A549 (cell line): ENCODE data around the gene XRCC3. TPM values are rescaled to one million over a fixed set of nuclear protein-coding genes. Genes with fewer than 3 reads are reported as not detected.

Experiments
- ATAC-seq, 2 experiments: fragments of 200-7000 bp in 1 of 2; fragments of >200 bp in 1 of 2; cut with Nextera tagmentation in 1 of 2; cut with Tn5 transposase in 1 of 2; 3 replicates each; pipeline versions ENCODE4 v1.8.0 to v1.9.1; 2018 to 2020; ENCODE audit warnings: mild to moderate bottlenecking in 1 of 2, moderate library complexity in 1 of 2
- CTCF ChIA-PET: fragments of 300-600 bp; sonication (Branson Sonifier 250); formaldehyde crosslinking; extraction: SDS; loops from one replicate; lab custom pipeline; 2021; ENCODE audit warnings: antibody characterized with exemption, inconsistent platforms; lab: Yijun Ruan, JAX
- POLR2A ChIA-PET: fragments of 350-600 bp; formaldehyde crosslinking; extraction: SDS; loops from one replicate; lab custom pipeline; 2021; ENCODE audit warnings: antibody characterized with exemption, inconsistent platforms; lab: Yijun Ruan, JAX
- DNase-seq, 2 experiments: peaks; one replicate each; pipeline versions ENCODE4 v3.0.0 to v3.0.0-alpha.2; 2011 to 2016; ENCODE audit warnings: low read depth in 1 of 2, low spot score in 1 of 2
- FAIRE-seq: peaks from 2 replicates; lab custom pipeline; 2011; peaks lifted over from hg19 to GRCh38; lab: Jason Lieb, UNC
- H3K27ac ChIP-seq, 2 experiments: fragments of >200 bp; sonication (Bioruptor Twin); formaldehyde crosslinking; 3 replicates each; pipeline ENCODE4 v1.5.1; 2016 to 2017
- H3K4me1 ChIP-seq: fragments of >200 bp; sonication (Bioruptor Twin); formaldehyde crosslinking; 3 replicates; pipeline ENCODE4 v1.6.1; 2016
- H3K4me2 ChIP-seq: fragments of >200 bp; sonication (Bioruptor Twin); formaldehyde crosslinking; 3 replicates; pipeline ENCODE4 v1.6.1; 2016
- H3K4me3 ChIP-seq: fragments of >200 bp; sonication (Bioruptor Twin); formaldehyde crosslinking; 3 replicates; pipeline ENCODE4 v1.5.1; 2016
- H3K9me3 ChIP-seq: fragments of >200 bp; sonication (Bioruptor Twin); formaldehyde crosslinking; 3 replicates; pipeline ENCODE4 v1.6.1; 2016
- ATOH8 ChIP-seq: fragments of 250-450 bp; sonication (Bioruptor Pico); IDR thresholded peaks from 2 replicates; pipeline ENCODE4 v1.5.0; 2020; ENCODE audit warnings: low read depth, mild to moderate bottlenecking, moderate library complexity
- BCL3 ChIP-seq: fragments of >200 bp; sonication (Bioruptor Twin); formaldehyde crosslinking; IDR thresholded peaks from 3 replicates; pipeline ENCODE4 v1.6.1; 2016
- CTCF ChIP-seq: fragments of >200 bp; sonication (Bioruptor Twin); formaldehyde crosslinking; IDR thresholded peaks from 3 replicates; pipeline ENCODE4 v1.5.1; 2016
- E2F6 ChIP-seq: IDR thresholded peaks from 2 replicates; pipeline ENCODE4 v1.6.1; 2012; ENCODE audit warnings: low read depth, borderline replicate concordance
- EHF ChIP-seq: fragments of 250-450 bp; sonication (Bioruptor Pico); IDR thresholded peaks from 2 replicates; pipeline ENCODE4 v1.5.0; 2020; ENCODE audit warnings: mild to moderate bottlenecking
- EP300 ChIP-seq, 2 experiments: fragments of >200 bp; sonication (Bioruptor Twin); formaldehyde crosslinking; IDR thresholded peaks; 2 replicates in 1 of 2; 3 replicates in 1 of 2; pipeline ENCODE4 v1.6.1; 2016 to 2017
- FOXS1 ChIP-seq: fragments of 250-450 bp; sonication (Bioruptor Pico); IDR thresholded peaks from 2 replicates; pipeline ENCODE4 v1.5.0; 2020; ENCODE audit warnings: mild to moderate bottlenecking, moderate library complexity
- HDAC2 ChIP-seq: fragments of 200-600 bp; sonication (generic); IDR thresholded peaks from 2 replicates; pipeline ENCODE4 v1.6.1; 2016
- JUNB ChIP-seq: fragments of >200 bp; sonication (Bioruptor Twin); formaldehyde crosslinking; IDR thresholded peaks from 2 replicates; pipeline ENCODE4 v1.6.1; 2016
- KDM5A ChIP-seq: fragments of 200-600 bp; sonication (generic); IDR thresholded peaks from 2 replicates; pipeline ENCODE4 v1.6.1; 2016; ENCODE audit warnings: antibody characterized with exemption, mild to moderate bottlenecking
- MAFK ChIP-seq: fragments of 450-650 bp; IDR thresholded peaks from 2 replicates; pipeline ENCODE4 v1.6.1; 2014; ENCODE audit not compliant: partially characterized antibody
- NPAS2 ChIP-seq: fragments of 250-450 bp; sonication (Bioruptor Pico); IDR thresholded peaks from 2 replicates; pipeline ENCODE4 v1.8.0; 2022; ENCODE audit warnings: mild to moderate bottlenecking, moderate library complexity, borderline replicate concordance
- NR3C1 ChIP-seq: fragments of >200 bp; sonication (Bioruptor Twin); formaldehyde crosslinking; IDR thresholded peaks from 3 replicates; pipeline ENCODE4 v1.6.1; 2017
- POLR2A ChIP-seq: IDR thresholded peaks from 2 replicates; pipeline ENCODE4 v1.6.1; 2012; ENCODE audit warnings: mild to moderate bottlenecking, low read length
- RAD21 ChIP-seq, 2 experiments: fragments of >200 bp in 1 of 2; sonication (Bioruptor Twin) in 1 of 2; formaldehyde crosslinking in 1 of 2; IDR thresholded peaks in 1 of 2; conservative IDR thresholded peaks in 1 of 2; 2 replicates in 1 of 2; 3 replicates in 1 of 2; pipeline ENCODE4 v1.6.1; 2012 to 2018; ENCODE audit warnings: inconsistent platforms in 1 of 2
- RCOR1 ChIP-seq: fragments of 150-350 bp; IDR thresholded peaks from 2 replicates; pipeline ENCODE4 v1.6.1; 2014; ENCODE audit warnings: antibody characterized with exemption, low read length, low read depth
- RFX5 ChIP-seq: fragments of 450-650 bp; IDR thresholded peaks from 2 replicates; pipeline ENCODE4 v1.7.1; 2014; ENCODE audit warnings: antibody characterized with exemption, mild to moderate bottlenecking, moderate library complexity
- TFCP2L1 ChIP-seq: fragments of 250-450 bp; sonication (Bioruptor Pico); IDR thresholded peaks from 2 replicates; pipeline ENCODE4 v1.5.0; 2021; ENCODE audit warnings: mild to moderate bottlenecking
- WGBS: methylation state at CpG from one replicate; pipeline ENCODE4 v1.1.6; 2017; ENCODE audit errors: missing lambda C conversion rate; 5-methylcytosine and 5-hydroxymethylcytosine counted together
- polyA plus RNA-seq, 4 experiments: library from polyadenylated mRNA; depleted of rRNA in 3 of 4; stranded (reverse); fragments of >200 nt; fragmentation: RNase III in 1 of 4; extraction: RNeasy Plus Mini Kit Qiagen cat#74134 plus additional on column Dnase treatment in 1 of 4; gene quantifications; 2 replicates in 3 of 4; 3 replicates in 1 of 4; pipeline ENCODE4 v1.2.3, GENCODE V29; 2011 to 2017
- TF ChIP-seq, protein P1 (sequence below): IDR thresholded peaks from 2 replicates; pipeline ENCODE4 v1.6.1; 2012
- TF ChIP-seq, protein P2 (sequence below): IDR thresholded peaks from 2 replicates; pipeline ENCODE4 v1.6.1; 2012
- TF ChIP-seq, protein P3 (sequence below): fragments of 200-600 bp; sonication (generic); IDR thresholded peaks from 2 replicates; pipeline ENCODE4 v1.6.1; 2016; ENCODE audit warnings: antibody characterized with exemption, mild to moderate bottlenecking, moderate library complexity

XRCC3 gene
- polyA plus RNA-seq, 2 of the 4 experiments (the other 2 are of a cell fraction): 23.0 to 28.1 TPM

- no peak overlapping the region for H3K4me3 ChIP-seq
- no peak overlapping the region for H3K27ac ChIP-seq
- WGBS: 83% methylated on average over 5 of the region's 5 CpGs
- DNase-seq (no peak), FAIRE-seq (no peak), ATAC-seq (no peak)
- H3K4me1 ChIP-seq: 0 out of 3 replicates have a peak, but pooled peaks cover 4% of the 10 kb centered on the region
- no peaks in the 10 kb centered on the region for H3K9me3 ChIP-seq
- no peak overlapping the region for H3K4me2 ChIP-seq
- CTCF ChIA-PET: interaction anchor here (0.9 kb wide), 1 partner anchor 10 kb away, joined by 3 read pairs; no protein-coding TSS in a partner anchor
- TF ChIP-seq RAD21 (conservative IDR thresholded peaks at IDR 0.05 in 1 of 2, IDR thresholded peaks at IDR 0.05 in 1 of 2) (peak in 1 of 2 experiments; percentile 14; a peak in 1 of 5 replicates), JUNB (no peak), MAFK (no peak), CTCF (peak; percentile 16; the same call in 1 of the 3 replicates)
- POLR2A ChIA-PET: no interaction called here
Measured at GRCh38 chr14:103749860-103750259, 34.6 kb upstream of the XRCC3 start.

DNA sequence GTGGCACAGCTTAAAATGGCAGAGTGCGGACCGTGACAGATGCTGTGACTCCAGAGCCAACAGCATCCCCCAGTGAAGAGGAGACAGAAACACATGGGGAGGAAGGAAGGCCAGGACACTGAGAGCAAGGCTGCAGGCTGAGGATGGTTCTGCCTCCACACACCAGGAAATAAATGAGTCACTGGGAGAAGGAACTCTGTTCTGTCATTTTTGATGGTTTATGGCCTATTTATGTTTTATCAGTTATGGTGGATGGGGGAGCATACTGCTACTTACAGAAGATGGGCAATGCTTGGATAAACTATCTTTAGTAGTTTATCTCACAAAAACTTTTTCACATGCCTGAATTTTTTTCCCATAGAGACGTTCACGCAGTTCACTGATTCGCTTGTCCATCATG lies 34.2 kb upstream of the XRCC3 start:
- 0 out of 3 replicates have a peak, but pooled peaks cover 4% of the 10 kb centered on the region for H3K4me1 ChIP-seq
- TF ChIP-seq NPAS2 (no peak), NR3C1 (no peak), RCOR1 (no peak), HDAC2 (no peak), FOXS1 (CRISPR knock-in tag) (no peak), TFCP2L1 (CRISPR knock-in tag) (no peak), ATOH8 (CRISPR knock-in tag) (no peak), RAD21 (conservative IDR thresholded peaks at IDR 0.05 in 1 of 2, IDR thresholded peaks at IDR 0.05 in 1 of 2) (no peak), RFX5 (no peak), BCL3 (no peak), KDM5A (no peak), EHF (no peak), E2F6 (no peak), EP300 (IDR thresholded peaks at IDR 0.05) (no peak), POLR2A (no peak), MAFK (no peak)
- TF ChIP-seq, protein P1, sequence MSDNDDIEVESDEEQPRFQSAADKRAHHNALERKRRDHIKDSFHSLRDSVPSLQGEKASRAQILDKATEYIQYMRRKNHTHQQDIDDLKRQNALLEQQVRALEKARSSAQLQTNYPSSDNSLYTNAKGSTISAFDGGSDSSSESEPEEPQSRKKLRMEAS: no peak
- TF ChIP-seq, protein P2, sequence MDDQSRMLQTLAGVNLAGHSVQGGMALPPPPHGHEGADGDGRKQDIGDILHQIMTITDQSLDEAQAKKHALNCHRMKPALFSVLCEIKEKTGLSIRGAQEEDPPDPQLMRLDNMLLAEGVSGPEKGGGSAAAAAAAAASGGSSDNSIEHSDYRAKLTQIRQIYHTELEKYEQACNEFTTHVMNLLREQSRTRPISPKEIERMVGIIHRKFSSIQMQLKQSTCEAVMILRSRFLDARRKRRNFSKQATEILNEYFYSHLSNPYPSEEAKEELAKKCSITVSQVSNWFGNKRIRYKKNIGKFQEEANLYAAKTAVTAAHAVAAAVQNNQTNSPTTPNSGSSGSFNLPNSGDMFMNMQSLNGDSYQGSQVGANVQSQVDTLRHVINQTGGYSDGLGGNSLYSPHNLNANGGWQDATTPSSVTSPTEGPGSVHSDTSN: no peak
- TF ChIP-seq, protein P3, sequence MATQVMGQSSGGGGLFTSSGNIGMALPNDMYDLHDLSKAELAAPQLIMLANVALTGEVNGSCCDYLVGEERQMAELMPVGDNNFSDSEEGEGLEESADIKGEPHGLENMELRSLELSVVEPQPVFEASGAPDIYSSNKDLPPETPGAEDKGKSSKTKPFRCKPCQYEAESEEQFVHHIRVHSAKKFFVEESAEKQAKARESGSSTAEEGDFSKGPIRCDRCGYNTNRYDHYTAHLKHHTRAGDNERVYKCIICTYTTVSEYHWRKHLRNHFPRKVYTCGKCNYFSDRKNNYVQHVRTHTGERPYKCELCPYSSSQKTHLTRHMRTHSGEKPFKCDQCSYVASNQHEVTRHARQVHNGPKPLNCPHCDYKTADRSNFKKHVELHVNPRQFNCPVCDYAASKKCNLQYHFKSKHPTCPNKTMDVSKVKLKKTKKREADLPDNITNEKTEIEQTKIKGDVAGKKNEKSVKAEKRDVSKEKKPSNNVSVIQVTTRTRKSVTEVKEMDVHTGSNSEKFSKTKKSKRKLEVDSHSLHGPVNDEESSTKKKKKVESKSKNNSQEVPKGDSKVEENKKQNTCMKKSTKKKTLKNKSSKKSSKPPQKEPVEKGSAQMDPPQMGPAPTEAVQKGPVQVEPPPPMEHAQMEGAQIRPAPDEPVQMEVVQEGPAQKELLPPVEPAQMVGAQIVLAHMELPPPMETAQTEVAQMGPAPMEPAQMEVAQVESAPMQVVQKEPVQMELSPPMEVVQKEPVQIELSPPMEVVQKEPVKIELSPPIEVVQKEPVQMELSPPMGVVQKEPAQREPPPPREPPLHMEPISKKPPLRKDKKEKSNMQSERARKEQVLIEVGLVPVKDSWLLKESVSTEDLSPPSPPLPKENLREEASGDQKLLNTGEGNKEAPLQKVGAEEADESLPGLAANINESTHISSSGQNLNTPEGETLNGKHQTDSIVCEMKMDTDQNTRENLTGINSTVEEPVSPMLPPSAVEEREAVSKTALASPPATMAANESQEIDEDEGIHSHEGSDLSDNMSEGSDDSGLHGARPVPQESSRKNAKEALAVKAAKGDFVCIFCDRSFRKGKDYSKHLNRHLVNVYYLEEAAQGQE: no peak
- WGBS: 91% methylated on average over 5 of the region's 5 CpGs
- DNase-seq (no peak), FAIRE-seq (no peak), ATAC-seq (no peak)
- CTCF ChIA-PET: no interaction called here
- H3K27ac ChIP-seq: no peak overlapping the region
- H3K9me3 ChIP-seq: no peaks in the 10 kb centered on the region
- POLR2A ChIA-PET: no interaction called here
- no peak overlapping the region for H3K4me2 ChIP-seq
- no peak overlapping the region for H3K4me3 ChIP-seq
